ENCODE measurements around the gene MTHFD1L. TPM values are rescaled to one million over a fixed set of nuclear protein-coding genes. Genes with fewer than 3 reads are reported as not detected.

MTHFD1L gene
- total and polyA plus RNA-seq, 2 of the 8 experiments (the other 6 are each of a cell fraction or from before 2014, with no cell fraction given), result 29.2 to 105 TPM

- DNase-seq (ENCODE audit: low read depth in 1 of 2, low spot score in 2 of 2) (no peak), FAIRE-seq (no peak)
- Histone ChIP-seq H3K56ac (replicated peaks; ENCODE audit: insufficient read length, low read depth, low read length) (no peak overlapping the region), H4K91ac (replicated peaks; ENCODE audit: insufficient read length, low read length) (no peak overlapping the region), H3K36me3 (ENCODE audit: control insufficient read depth in 2 of 4, insufficient read depth in 4 of 4, low read length in 3 of 4) (peaks cover 0 to 6% (median 3%) of the 10 kb centered on the region in 4 experiments; a peak in 4 of 8 replicates), H3K23me2 (ENCODE audit: low read depth, low read length) (no peaks in the 10 kb centered on the region), H4K8ac (ENCODE audit: extremely low read depth, insufficient read depth, low read length) (no peak overlapping the region), H2BK5ac (ENCODE audit: low read depth, low read length) (no peak overlapping the region), H3K18ac (ENCODE audit: extremely low read depth, low read length) (no peak overlapping the region), H3K27me3 (replicated peaks in 1 of 4; ENCODE audit: control insufficient read depth in 3 of 4, extremely low read depth in 1 of 4, insufficient read depth in 3 of 4, low read length in 3 of 4) (no peaks in the 10 kb centered on the region), H2BK15ac (ENCODE audit: low read length) (no peak overlapping the region), H3K79me1 (ENCODE audit: low read depth, low read length) (no peaks in the 10 kb centered on the region), H3K4me3 (ENCODE audit: extremely low read depth in 1 of 4, insufficient read depth in 2 of 4, low read depth in 3 of 4, low read length in 4 of 4) (no peak overlapping the region), H2BK12ac (ENCODE audit: low read depth, low read length) (no peak overlapping the region), H2AFZ (ENCODE audit: low read length) (no peak overlapping the region), H3K14ac (ENCODE audit: insufficient read length) (no peak overlapping the region), H3K79me2 (ENCODE audit: control insufficient read depth in 1 of 2, insufficient read depth in 2 of 2, low read length in 2 of 2) (no peaks in the 10 kb centered on the region), H3K9me3 (ENCODE audit: insufficient read depth in 2 of 2, low read depth in 1 of 2, low read length in 1 of 2) (no peaks in the 10 kb centered on the region), H2AK5ac (ENCODE audit: low read depth, low read length) (no peak overlapping the region), H3K4me2 (ENCODE audit: insufficient read depth in 1 of 2, low read depth in 2 of 2, low read length in 2 of 2) (no peak overlapping the region), H2BK20ac (ENCODE audit: low read length) (no peak overlapping the region), H3K4me1 (replicated peaks in 1 of 4; ENCODE audit: control insufficient read depth in 3 of 4, insufficient read depth in 4 of 4, low read length in 3 of 4) (no peaks in the 10 kb centered on the region), H4K20me1 (replicated peaks in 1 of 2; ENCODE audit: control insufficient read depth in 1 of 2, insufficient read depth in 2 of 2, low read length in 2 of 2) (peaks cover 0 to 1% of the 10 kb centered on the region in 2 experiments), H4K5ac (ENCODE audit: insufficient read length, low read depth, low read length) (no peak overlapping the region), H2BK120ac (replicated peaks; ENCODE audit: low read depth, low read length) (no peak overlapping the region), H3K9ac (replicated peaks in 1 of 4; ENCODE audit: extremely low read depth in 1 of 4, low read depth in 3 of 4, low read length in 3 of 4) (no peak overlapping the region), H3K23ac (ENCODE audit: insufficient read length) (no peak overlapping the region), H3K4ac (replicated peaks; ENCODE audit: insufficient read length, low read depth, low read length) (no peak overlapping the region), H3K27ac (ENCODE audit: low read depth, low read length) (no peak overlapping the region)
- TF ChIP-seq RAD21 (IDR thresholded peaks at IDR 0.05 in 1 of 2, conservative IDR thresholded peaks at IDR 0.05 in 1 of 2; ENCODE audit: low read depth in 2 of 2, low read length in 2 of 2) (no peak), BCL11A (IDR thresholded peaks at IDR 0.05; ENCODE audit: low read depth in 2 of 2, low read length in 2 of 2) (no peak), TAF1 (IDR thresholded peaks at IDR 0.05; ENCODE audit: low read depth, low read length) (no peak), ATF2 (IDR thresholded peaks at IDR 0.05; ENCODE audit: low read length) (no peak), GABPA (IDR thresholded peaks at IDR 0.05; ENCODE audit: borderline replicate concordance, insufficient read depth, low read length) (no peak), POLR2AphosphoS5 (IDR thresholded peaks at IDR 0.05; ENCODE audit: low read depth, low read length) (no peak), RBBP5 (IDR thresholded peaks at IDR 0.05; ENCODE audit: borderline replicate concordance, low read depth, low read length) (no peak)
- POLR2A ChIA-PET (ENCODE audit: partially characterized antibody), result no interaction called here
- 78% methylated on average over 2 of the region's 2 CpGs; no CpG with 5 or more reads in 1 of the 2 experiments for WGBS, 2 experiments (ENCODE audit: extremely low coverage in 1 of 2, insufficient coverage in 1 of 2, insufficient read length in 1 of 2, insufficient replicate concordance in 2 of 2, low coverage in 1 of 2, low lambda C conversion rate in 2 of 2, missing lambda C conversion rate in 1 of 2)
- CTCF ChIA-PET (ENCODE audit: partially characterized antibody), result no interaction called here
Measured at GRCh38 chr6:151100326-151100725, 234.8 kb downstream of the MTHFD1L start.

Data from H1 (cell line).